DND-41 (cell line): Measurements from ENCODE around the gene ZNF669.
A peak's percentile ranks its signal among the peaks of the same experiment; 100 is the strongest.

Source experiments
- ATAC-seq: fragments of 200-7000 bp; cut with Tn5 transposase; 3 replicates; pipeline ENCODE4 v1.9.1; 2021; ENCODE audit warnings: low read depth; ENCODE audit not compliant: insufficient read depth
- DNase-seq: peaks from one replicate; pipeline ENCODE4 v3.0.0-alpha.2; 2020
- H2AFZ ChIP-seq: 2 replicates; pipeline ENCODE4 v1.6.0; 2012; ENCODE audit warnings: low read depth, low read length
- H3K27ac ChIP-seq: 2 replicates; pipeline ENCODE4 v1.5.1; 2012; ENCODE audit warnings: low read length, inconsistent platforms
- H3K27me3 ChIP-seq: fragments of 200-600 bp; sonication (generic); 2 replicates; pipeline ENCODE4 v1.6.0; 2012; ENCODE audit warnings: low read length, mild to moderate bottlenecking, inconsistent platforms; ENCODE audit not compliant: insufficient read depth, poor library complexity
- H3K36me3 ChIP-seq: 2 replicates; pipeline ENCODE4 v1.5.1; 2012; ENCODE audit warnings: low read length, inconsistent platforms; ENCODE audit not compliant: insufficient read depth
- H3K4me1 ChIP-seq: 2 replicates; pipeline ENCODE4 v1.5.1; 2012; ENCODE audit warnings: mild to moderate bottlenecking, low read length; ENCODE audit not compliant: insufficient read depth
- H3K4me2 ChIP-seq: 2 replicates; pipeline ENCODE4 v1.6.0; 2012; ENCODE audit warnings: mild to moderate bottlenecking, moderate library complexity, low read length, inconsistent platforms; ENCODE audit not compliant: insufficient read depth
- H3K4me3 ChIP-seq, 2 experiments: fragments of 200-600 bp in 1 of 2; shearing (Covaris generic) in 1 of 2; 2 replicates each; pipeline ENCODE4 v1.5.1; 2012 to 2016; ENCODE audit warnings: inconsistent platforms in 2 of 2, low read length in 2 of 2, mild to moderate bottlenecking in 2 of 2, low read depth in 1 of 2, moderate library complexity in 1 of 2
- H3K79me2 ChIP-seq: 2 replicates; pipeline ENCODE4 v1.6.0; 2012; ENCODE audit warnings: low read length, inconsistent platforms; ENCODE audit not compliant: insufficient read depth
- H3K9ac ChIP-seq: 2 replicates; pipeline ENCODE4 v1.6.0; 2012; ENCODE audit warnings: low read depth, mild to moderate bottlenecking, inconsistent platforms, low read length, moderate library complexity
- H3K9me3 ChIP-seq: 2 replicates; pipeline ENCODE4 v1.5.1; 2012; ENCODE audit warnings: low read length, moderate library complexity, mild to moderate bottlenecking, inconsistent platforms; ENCODE audit not compliant: insufficient read depth, severe bottlenecking
- H4K20me1 ChIP-seq: 2 replicates; pipeline ENCODE4 v1.6.0; 2012; ENCODE audit warnings: low read length; ENCODE audit not compliant: insufficient read depth
- EZH2 ChIP-seq: IDR thresholded peaks from 3 replicates; pipeline ENCODE4 v1.6.1; 2012; ENCODE audit warnings: borderline replicate concordance, low read depth, mild to moderate bottlenecking, moderate library complexity, low read length, inconsistent platforms; ENCODE audit not compliant: severe bottlenecking
- TF ChIP-seq, protein P1 (sequence below): IDR thresholded peaks from 2 replicates; pipeline ENCODE4 v1.5.1; 2012; ENCODE audit warnings: borderline replicate concordance, low read length, moderate library complexity, mild to moderate bottlenecking; ENCODE audit not compliant: poor library complexity, severe bottlenecking; ENCODE audit errors: extremely low read depth

Gene ZNF669

DNA sequence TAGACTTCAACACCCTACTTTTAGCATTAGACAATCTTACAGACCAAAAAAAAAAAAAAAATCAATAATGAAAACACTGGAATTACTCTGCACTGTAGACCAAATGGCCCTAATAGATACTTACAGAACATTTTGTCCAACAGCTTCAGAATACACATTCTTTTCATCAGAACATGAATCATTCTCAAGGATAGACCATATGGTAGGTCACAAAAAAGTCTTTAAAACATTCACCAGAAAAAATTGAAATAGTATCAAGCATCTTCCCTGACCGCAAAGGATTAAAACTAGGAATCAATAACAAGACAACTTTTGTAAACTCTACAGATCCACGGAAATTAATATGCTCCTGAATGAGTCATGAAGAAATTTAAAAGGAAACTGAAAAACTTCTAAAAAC lies 48.1 kb downstream of the ZNF669 start:
- H3K27ac ChIP-seq: no peak overlapping the region
- H3K4me3 ChIP-seq: no peak overlapping the region
- peaks cover 68% of the 10 kb centered on the region for H3K79me2 ChIP-seq
- peaks cover 9% of the 10 kb centered on the region; the same call in 1 of the 2 replicates for H3K36me3 ChIP-seq
- no peak overlapping the region for H3K9ac ChIP-seq
- no peak for ATAC-seq
- TF ChIP-seq EZH2: no peak
- TF ChIP-seq, protein P1, sequence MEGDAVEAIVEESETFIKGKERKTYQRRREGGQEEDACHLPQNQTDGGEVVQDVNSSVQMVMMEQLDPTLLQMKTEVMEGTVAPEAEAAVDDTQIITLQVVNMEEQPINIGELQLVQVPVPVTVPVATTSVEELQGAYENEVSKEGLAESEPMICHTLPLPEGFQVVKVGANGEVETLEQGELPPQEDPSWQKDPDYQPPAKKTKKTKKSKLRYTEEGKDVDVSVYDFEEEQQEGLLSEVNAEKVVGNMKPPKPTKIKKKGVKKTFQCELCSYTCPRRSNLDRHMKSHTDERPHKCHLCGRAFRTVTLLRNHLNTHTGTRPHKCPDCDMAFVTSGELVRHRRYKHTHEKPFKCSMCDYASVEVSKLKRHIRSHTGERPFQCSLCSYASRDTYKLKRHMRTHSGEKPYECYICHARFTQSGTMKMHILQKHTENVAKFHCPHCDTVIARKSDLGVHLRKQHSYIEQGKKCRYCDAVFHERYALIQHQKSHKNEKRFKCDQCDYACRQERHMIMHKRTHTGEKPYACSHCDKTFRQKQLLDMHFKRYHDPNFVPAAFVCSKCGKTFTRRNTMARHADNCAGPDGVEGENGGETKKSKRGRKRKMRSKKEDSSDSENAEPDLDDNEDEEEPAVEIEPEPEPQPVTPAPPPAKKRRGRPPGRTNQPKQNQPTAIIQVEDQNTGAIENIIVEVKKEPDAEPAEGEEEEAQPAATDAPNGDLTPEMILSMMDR: no peak
- H3K9me3 ChIP-seq: peaks cover 62% of the 10 kb centered on the region
- DNase-seq: no peak
- H3K4me2 ChIP-seq: no peak overlapping the region
- H3K4me1 ChIP-seq: peaks cover 15% of the 10 kb centered on the region
- H4K20me1 ChIP-seq: no peaks in the 10 kb centered on the region
- H3K27me3 ChIP-seq: no peaks in the 10 kb centered on the region
- no peak overlapping the region for H2AFZ ChIP-seq

- DNase-seq (no peak), ATAC-seq (no peak)
- H3K4me3 ChIP-seq: 0 out of 4 replicates have a peak overlapping the region, but pooled peaks of 1 of the 2 experiments have one; percentile 6
- H4K20me1 ChIP-seq: no peaks in the 10 kb centered on the region
- H3K36me3 ChIP-seq: peaks cover 9% of the 10 kb centered on the region; the same call in 1 of the 2 replicates
- peaks cover 68% of the 10 kb centered on the region for H3K9me3 ChIP-seq
- H3K4me2 ChIP-seq: no peak overlapping the region
- no peak overlapping the region for H2AFZ ChIP-seq
- H3K9ac ChIP-seq: no peak overlapping the region
- peaks cover 64% of the 10 kb centered on the region for H3K79me2 ChIP-seq
- H3K4me1 ChIP-seq: peaks cover 15% of the 10 kb centered on the region
- no peaks in the 10 kb centered on the region for H3K27me3 ChIP-seq
- TF ChIP-seq, protein P1: no peak
- TF ChIP-seq EZH2: no peak
- H3K27ac ChIP-seq: no peak overlapping the region
These were observed 49.2 kb downstream of the ZNF669 start for GRCh38 chr1:247054992-247055415.
